HepG2 (cell line): ENCODE measurements around the gene CD164L2. TPM values are rescaled to one million over a fixed set of nuclear protein-coding genes. Genes with fewer than 3 reads are reported as not detected.

Experiments used
- ATAC-seq: fragments of 200-7000 bp; cut with Tn5 transposase; 3 replicates; pipeline ENCODE4 v1.9.1; 2020; ENCODE audit warnings: mild to moderate bottlenecking, moderate library complexity
- BruUV-seq: library from RNA; stranded (reverse); fragments of 400-500 nt; replicated peaks from 2 replicates; lab custom pipeline; 2021; lab: Mats Ljungman, UMichigan
- CTCF ChIA-PET: fragments of 300-600 bp; formaldehyde crosslinking; extraction: SDS; loops from one replicate; lab custom pipeline; 2021; ENCODE audit warnings: low total read pairs, inconsistent platforms, low intra/inter-chr PET ratio; lab: Yijun Ruan, JAX
- POLR2A ChIA-PET: fragments of 350-600 bp; sonication (Branson Sonifier 250); formaldehyde crosslinking; loops from one replicate; lab custom pipeline; 2020; ENCODE audit warnings: antibody characterized with exemption, inconsistent platforms; lab: Yijun Ruan, JAX
- DNase-seq: peaks from one replicate; pipeline ENCODE4 v3.0.0-alpha.2; 2015; ENCODE audit warnings: low spot score
- FAIRE-seq: peaks from 3 replicates; lab custom pipeline; 2011; peaks lifted over from hg19 to GRCh38; lab: Jason Lieb, UNC
- H2AFZ ChIP-seq: one replicate; pipeline ENCODE4 v1.6.1; 2011; ENCODE audit warnings: low read length, inconsistent platforms
- H3K27ac ChIP-seq: fragments of 300-600 bp; 3 replicates; pipeline ENCODE4 v1.8.0; 2011; ENCODE audit warnings: mixed run types, mild to moderate bottlenecking, mixed read lengths, low read length, inconsistent platforms; ENCODE audit not compliant: insufficient read depth; ENCODE audit errors: extremely low read length
- H3K27me3 ChIP-seq, 2 experiments: fragments of 200-600 bp in 1 of 2; 2 replicates in 1 of 2; 3 replicates in 1 of 2; pipeline versions ENCODE4 v1.6.0 to v1.8.0; 2011; ENCODE audit warnings: low read length in 2 of 2, mild to moderate bottlenecking in 2 of 2, moderate library complexity in 2 of 2, inconsistent platforms in 1 of 2; ENCODE audit not compliant: insufficient read depth in 2 of 2, control insufficient read depth in 1 of 2
- H3K36me3 ChIP-seq, 2 experiments: fragments of 200-600 bp in 1 of 2; replicated peaks in 1 of 2; 2 replicates in 1 of 2; 3 replicates in 1 of 2; pipeline versions ENCODE4 v1.5.1 to v1.8.0; 2011; ENCODE audit warnings: low read length in 2 of 2, inconsistent platforms in 1 of 2; ENCODE audit not compliant: insufficient read depth in 2 of 2, control insufficient read depth in 1 of 2
- H3K4me1 ChIP-seq: 2 replicates; pipeline ENCODE4 v1.5.1; 2012; ENCODE audit warnings: low read length, inconsistent platforms; ENCODE audit not compliant: insufficient read depth
- H3K4me2 ChIP-seq: 2 replicates; pipeline ENCODE4 v1.6.0; 2011; ENCODE audit warnings: low read depth, low read length, inconsistent platforms
- H3K4me3 ChIP-seq, 3 experiments: fragments of 200-600 bp in 1 of 3; sonication (generic), shearing (Covaris generic) in 1 of 3; replicated peaks in 1 of 3; 2 replicates each; pipeline ENCODE4 v1.5.1; 2011 to 2016; ENCODE audit warnings: low read length in 3 of 3, inconsistent platforms in 2 of 3, low read depth in 2 of 3, mild to moderate bottlenecking in 2 of 3, control low read depth in 1 of 3, mixed read lengths in 1 of 3; ENCODE audit not compliant: insufficient read depth in 1 of 3
- H3K79me2 ChIP-seq: one replicate; pipeline ENCODE4 v1.6.1; 2011; ENCODE audit warnings: low read length, inconsistent platforms; ENCODE audit not compliant: insufficient read depth
- H3K9ac ChIP-seq: 2 replicates; pipeline ENCODE4 v1.6.0; 2011; ENCODE audit warnings: mild to moderate bottlenecking, low read depth, low read length, inconsistent platforms; ENCODE audit not compliant: insufficient read depth
- H3K9me3 ChIP-seq: 2 replicates; pipeline ENCODE4 v1.5.1; 2012; ENCODE audit warnings: mild to moderate bottlenecking, low read length
- H4K20me1 ChIP-seq: 2 replicates; pipeline ENCODE4 v1.6.0; 2011; ENCODE audit warnings: inconsistent platforms, mild to moderate bottlenecking, low read length, moderate library complexity; ENCODE audit not compliant: insufficient read depth
- PHF5A ChIP-seq: IDR thresholded peaks from one replicate; pipeline ENCODE4 v1.6.1; 2018; ENCODE audit warnings: low read depth, missing genetic modification reagents; ENCODE audit not compliant: unreplicated experiment
- SIX4 ChIP-seq: sonication (generic); formaldehyde crosslinking; IDR thresholded peaks from 2 replicates; pipeline ENCODE4 v1.4.0; 2020; ENCODE audit warnings: missing genetic modification reagents
- ZBTB38 ChIP-seq: sonication (generic); formaldehyde crosslinking; IDR thresholded peaks from 2 replicates; pipeline ENCODE4 v1.5.1; 2020; ENCODE audit warnings: mild to moderate bottlenecking, missing genetic modification reagents
- ZMAT3 ChIP-seq: sonication (generic); formaldehyde crosslinking; conservative IDR thresholded peaks from 2 replicates; pipeline ENCODE4 v1.7.0; 2021; ENCODE audit warnings: missing genetic modification reagents
- ZNF33B ChIP-seq: sonication (generic); formaldehyde crosslinking; IDR thresholded peaks from 2 replicates; pipeline ENCODE4 v1.5.1; 2020; ENCODE audit warnings: mild to moderate bottlenecking, missing genetic modification reagents
- ZNF703 ChIP-seq: sonication (generic); formaldehyde crosslinking; IDR thresholded peaks from 2 replicates; pipeline ENCODE4 v1.5.1; 2020; ENCODE audit warnings: missing genetic modification reagents, mild to moderate bottlenecking, moderate library complexity, borderline replicate concordance
- WGBS: methylation state at CpG from one replicate; pipeline ENCODE4 v1.1.6; 2017; ENCODE audit warnings: low lambda C conversion rate; 5-methylcytosine and 5-hydroxymethylcytosine counted together
- in situ Hi-C: cut with HindIII; loops from 2 replicates; pipeline ENCODE4 v1.10.0; 2017; ENCODE audit warnings: low pct_unique_long_range_greater_than_20kb; ENCODE audit not compliant: extremely low pct_ligation_motif_present
- intact Hi-C: fragments of 100-400 bp; cut with micrococcal nuclease; formaldehyde crosslinking; loops from one replicate; pipeline ENCODE4 v1.10.0; 2022; ENCODE audit not compliant: unreplicated experiment
- polyA plus RNA-seq, 8 experiments: library from polyadenylated mRNA; depleted of rRNA in 3 of 8; stranded (reverse) in 7 of 8; unstranded in 1 of 8; fragments of >200 nt; fragmentation: Illumina TruSeq in 4 of 8; extraction: Trizol in 4 of 8; gene quantifications; 2 replicates each; pipeline versions ENCODE4 v1.2.1 to v1.2.3, GENCODE V29; 2011 to 2016; ENCODE audit warnings: low read depth in 4 of 8, missing spikeins in 1 of 8, mixed read lengths in 1 of 8; ENCODE audit not compliant: insufficient read depth in 1 of 8
- total RNA-seq, 5 experiments: library from RNA; depleted of rRNA; stranded (reverse); fragments of >200 nt; fragmentation: Illumina TruSeq; extraction: Trizol; gene quantifications; 2 replicates each; pipeline ENCODE4 v1.2.3, GENCODE V29; 2016; ENCODE audit warnings: low read depth in 1 of 5
- TF ChIP-seq, protein P1 (sequence below): sonication (generic); formaldehyde crosslinking; IDR thresholded peaks from 2 replicates; pipeline ENCODE4 v1.5.1; 2020; ENCODE audit warnings: mild to moderate bottlenecking, missing genetic modification reagents, moderate library complexity
- TF ChIP-seq, protein P2 (sequence below): sonication (generic); formaldehyde crosslinking; IDR thresholded peaks from 2 replicates; pipeline ENCODE4 v1.9.0; 2021; ENCODE audit warnings: missing genetic modification reagents, mild to moderate bottlenecking, borderline replicate concordance

CD164L2 gene
- total and polyA plus RNA-seq, 2 of the 13 experiments (the other 11 are each of a cell fraction or from before 2014, with no cell fraction given) = not detected

- intact Hi-C loops = loop anchor here (10.0 kb wide), 1 partner anchor 266 kb away; no protein-coding TSS in a partner anchor
- Histone ChIP-seq H3K9me3 (no peaks in the 10 kb centered on the region), H3K4me2 (no peak overlapping the region), H3K27me3 (0 out of 5 replicates have a peak, but pooled peaks cover 0 to 2% of the 10 kb centered on the region in 2 experiments), H2AFZ (no peak overlapping the region), H3K4me3 (no peak overlapping the region), H3K79me2 (no peaks in the 10 kb centered on the region), H3K27ac (no peak overlapping the region), H3K4me1 (0 out of 2 replicates have a peak, but pooled peaks cover 4% of the 10 kb centered on the region), H3K36me3 (no peaks in the 10 kb centered on the region), H4K20me1 (no peaks in the 10 kb centered on the region), H3K9ac (no peak overlapping the region)
- TF ChIP-seq SIX4 (CRISPR knock-in tag) = no peak
- TF ChIP-seq PHF5A (CRISPR knock-in tag) = no peak
- TF ChIP-seq ZNF703 (CRISPR knock-in tag) = no peak
- TF ChIP-seq, protein P1, sequence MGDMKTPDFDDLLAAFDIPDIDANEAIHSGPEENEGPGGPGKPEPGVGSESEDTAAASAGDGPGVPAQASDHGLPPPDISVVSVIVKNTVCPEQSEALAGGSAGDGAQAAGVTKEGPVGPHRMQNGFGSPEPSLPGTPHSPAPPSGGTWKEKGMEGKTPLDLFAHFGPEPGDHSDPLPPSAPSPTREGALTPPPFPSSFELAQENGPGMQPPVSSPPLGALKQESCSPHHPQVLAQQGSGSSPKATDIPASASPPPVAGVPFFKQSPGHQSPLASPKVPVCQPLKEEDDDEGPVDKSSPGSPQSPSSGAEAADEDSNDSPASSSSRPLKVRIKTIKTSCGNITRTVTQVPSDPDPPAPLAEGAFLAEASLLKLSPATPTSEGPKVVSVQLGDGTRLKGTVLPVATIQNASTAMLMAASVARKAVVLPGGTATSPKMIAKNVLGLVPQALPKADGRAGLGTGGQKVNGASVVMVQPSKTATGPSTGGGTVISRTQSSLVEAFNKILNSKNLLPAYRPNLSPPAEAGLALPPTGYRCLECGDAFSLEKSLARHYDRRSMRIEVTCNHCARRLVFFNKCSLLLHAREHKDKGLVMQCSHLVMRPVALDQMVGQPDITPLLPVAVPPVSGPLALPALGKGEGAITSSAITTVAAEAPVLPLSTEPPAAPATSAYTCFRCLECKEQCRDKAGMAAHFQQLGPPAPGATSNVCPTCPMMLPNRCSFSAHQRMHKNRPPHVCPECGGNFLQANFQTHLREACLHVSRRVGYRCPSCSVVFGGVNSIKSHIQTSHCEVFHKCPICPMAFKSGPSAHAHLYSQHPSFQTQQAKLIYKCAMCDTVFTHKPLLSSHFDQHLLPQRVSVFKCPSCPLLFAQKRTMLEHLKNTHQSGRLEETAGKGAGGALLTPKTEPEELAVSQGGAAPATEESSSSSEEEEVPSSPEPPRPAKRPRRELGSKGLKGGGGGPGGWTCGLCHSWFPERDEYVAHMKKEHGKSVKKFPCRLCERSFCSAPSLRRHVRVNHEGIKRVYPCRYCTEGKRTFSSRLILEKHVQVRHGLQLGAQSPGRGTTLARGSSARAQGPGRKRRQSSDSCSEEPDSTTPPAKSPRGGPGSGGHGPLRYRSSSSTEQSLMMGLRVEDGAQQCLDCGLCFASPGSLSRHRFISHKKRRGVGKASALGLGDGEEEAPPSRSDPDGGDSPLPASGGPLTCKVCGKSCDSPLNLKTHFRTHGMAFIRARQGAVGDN (CRISPR knock-in tag) = no peak
- TF ChIP-seq, protein P2, sequence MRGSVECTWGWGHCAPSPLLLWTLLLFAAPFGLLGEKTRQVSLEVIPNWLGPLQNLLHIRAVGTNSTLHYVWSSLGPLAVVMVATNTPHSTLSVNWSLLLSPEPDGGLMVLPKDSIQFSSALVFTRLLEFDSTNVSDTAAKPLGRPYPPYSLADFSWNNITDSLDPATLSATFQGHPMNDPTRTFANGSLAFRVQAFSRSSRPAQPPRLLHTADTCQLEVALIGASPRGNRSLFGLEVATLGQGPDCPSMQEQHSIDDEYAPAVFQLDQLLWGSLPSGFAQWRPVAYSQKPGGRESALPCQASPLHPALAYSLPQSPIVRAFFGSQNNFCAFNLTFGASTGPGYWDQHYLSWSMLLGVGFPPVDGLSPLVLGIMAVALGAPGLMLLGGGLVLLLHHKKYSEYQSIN (CRISPR knock-in tag) = no peak
- TF ChIP-seq ZMAT3 = no peak
- TF ChIP-seq ZNF33B (CRISPR knock-in tag) = no peak
- no peak for TF ChIP-seq ZBTB38 (CRISPR knock-in tag)
- ChIA-PET POLR2A (interaction anchor here (0.6 to 1.1 kb wide), 2 partner anchors 102 to 209 kb away, joined by 3 read pairs; no protein-coding TSS in a partner anchor), CTCF (no interaction called here)
- BruUV-seq = no TSS peak
- peak; percentile 6 for ATAC-seq
- in situ Hi-C loops = no loop called here
- no peak for FAIRE-seq
- no peak for DNase-seq
- 0% methylated on average over 1 of the region's 4 CpGs for WGBS
Measured at GRCh38 chr1:27398405-27399149, 15.4 kb upstream of the CD164L2 start.
